Thymus (tissue), 11 donors: ENCODE measurements around the gene TSPYL1. TPM values are rescaled to one million over a fixed set of nuclear protein-coding genes. Genes with fewer than 3 reads are reported as not detected.

Experiments
- DNase-seq, 9 donors: peaks; one replicate each; pipeline ENCODE4 v3.0.0-alpha.2; 2013; ENCODE audit warnings: low spot score in 9 of 9, low read depth in 6 of 9, missing footprints in 1 of 9
- H3K27ac ChIP-seq, 2 donors: one replicate each; pipeline ENCODE4 v1.5.1; 2013; ENCODE audit warnings: control low read depth in 1 of 2, low read depth in 1 of 2, low read length in 1 of 2, mild to moderate bottlenecking in 1 of 2, moderate library complexity in 1 of 2
- H3K27me3 ChIP-seq, 2 donors: one replicate each; pipeline ENCODE4 v1.5.1; 2013; ENCODE audit warnings: low read length in 1 of 2; ENCODE audit not compliant: control insufficient read depth in 2 of 2, insufficient read depth in 1 of 2
- H3K36me3 ChIP-seq, 2 donors: one replicate each; pipeline ENCODE4 v1.5.1; 2013; ENCODE audit warnings: low read length in 1 of 2, mild to moderate bottlenecking in 1 of 2, moderate library complexity in 1 of 2; ENCODE audit not compliant: control insufficient read depth in 2 of 2, insufficient read depth in 2 of 2
- H3K4me1 ChIP-seq, 2 donors: one replicate each; pipeline ENCODE4 v1.5.1; 2013; ENCODE audit warnings: low read length in 2 of 2; ENCODE audit not compliant: control insufficient read depth in 2 of 2, insufficient read depth in 2 of 2
- H3K4me3 ChIP-seq, 2 donors: one replicate each; pipeline ENCODE4 v1.5.1; 2013; ENCODE audit warnings: low read length in 2 of 2, control low read depth in 1 of 2, mild to moderate bottlenecking in 1 of 2
- H3K9me3 ChIP-seq, 2 donors: one replicate each; pipeline ENCODE4 v1.5.1; 2013; ENCODE audit warnings: low read length in 1 of 2, mild to moderate bottlenecking in 1 of 2; ENCODE audit not compliant: control insufficient read depth in 2 of 2, insufficient read depth in 1 of 2
- WGBS: extraction: QIAGEN DNeasy Blood & Tissue Kit; methylation state at CpG from one replicate; pipeline ENCODE4 v1.1.7; 2013; 5-methylcytosine and 5-hydroxymethylcytosine counted together
- polyA plus RNA-seq: library from polyadenylated mRNA; stranded (reverse); fragments of 200-250 nt; gene quantifications from one replicate; pipeline ENCODE4 v1.2.3, GENCODE V29; 2013
- total RNA-seq: library from RNA; stranded (reverse); fragments of 120-200 nt; gene quantifications from one replicate; pipeline ENCODE4 v1.2.4, GENCODE V29; 2013
- donor health status: healthy.

TSPYL1 gene
- total and polyA plus RNA-seq, 2 donors: 42.9 to 48.7 TPM

DNA sequence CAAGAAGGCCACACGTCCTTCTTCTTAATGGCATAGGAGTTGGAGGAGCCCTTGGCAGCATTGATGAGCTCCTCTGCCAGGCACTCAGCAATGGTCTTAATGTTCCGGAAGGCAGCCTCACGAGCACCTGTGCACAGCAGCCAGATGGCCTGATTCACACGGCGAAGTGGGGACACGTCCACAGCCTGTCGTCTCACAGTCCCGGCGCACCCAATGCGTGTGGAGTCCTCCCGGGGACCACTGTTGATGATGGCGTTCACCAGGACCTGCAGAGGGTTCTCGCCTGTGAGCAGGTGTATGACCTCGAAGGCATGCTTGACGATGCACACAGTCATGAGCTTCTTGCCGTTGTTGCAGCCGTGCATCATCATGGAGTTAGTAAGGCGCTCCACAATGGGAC lies 21.2 kb downstream of the TSPYL1 start:
- Histone ChIP-seq H3K4me3 (no peak overlapping the region), H3K27ac (no peak overlapping the region), H3K9me3 (no peaks in the 10 kb centered on the region), H3K27me3 (no peaks in the 10 kb centered on the region), H3K4me1 (peaks cover 0 to 2% of the 10 kb centered on the region in 2 donors), H3K36me3 (peaks cover 0 to 5% of the 10 kb centered on the region in 2 donors)
- no peak for DNase-seq
- 98% methylated on average over 18 of the region's 18 CpGs for WGBS

DNA sequence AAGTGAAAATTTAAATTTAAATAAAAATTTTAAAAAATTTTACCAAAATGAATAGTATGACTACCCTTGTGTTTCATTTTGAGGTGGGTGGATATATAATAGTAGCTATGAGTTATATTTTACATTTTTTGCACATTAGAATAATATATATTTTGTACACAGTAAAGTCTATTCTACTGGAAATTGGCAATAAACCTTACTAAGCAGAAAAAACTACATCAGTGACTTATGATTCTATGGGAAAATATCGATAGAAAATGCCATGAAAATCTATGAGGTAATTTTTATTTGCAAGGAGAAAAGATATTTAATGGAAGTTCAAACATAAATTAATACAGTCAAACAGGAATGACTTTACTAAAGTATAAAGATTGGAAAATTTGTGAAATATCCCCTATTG lies 23.0 kb downstream of the TSPYL1 start:
- H3K27me3 ChIP-seq: no peaks in the 10 kb centered on the region
- no peak for DNase-seq
- peaks cover 14 to 18% of the 10 kb centered on the region in 2 donors for H3K4me1 ChIP-seq
- no peak overlapping the region for H3K4me3 ChIP-seq
- no peak overlapping the region for H3K27ac ChIP-seq
- WGBS: 99% methylated on average over 1 of the region's 1 CpG
- H3K9me3 ChIP-seq: peaks cover 0 to 5% of the 10 kb centered on the region in 2 donors
- H3K36me3 ChIP-seq: peaks cover 0 to 5% of the 10 kb centered on the region in 2 donors

DNA sequence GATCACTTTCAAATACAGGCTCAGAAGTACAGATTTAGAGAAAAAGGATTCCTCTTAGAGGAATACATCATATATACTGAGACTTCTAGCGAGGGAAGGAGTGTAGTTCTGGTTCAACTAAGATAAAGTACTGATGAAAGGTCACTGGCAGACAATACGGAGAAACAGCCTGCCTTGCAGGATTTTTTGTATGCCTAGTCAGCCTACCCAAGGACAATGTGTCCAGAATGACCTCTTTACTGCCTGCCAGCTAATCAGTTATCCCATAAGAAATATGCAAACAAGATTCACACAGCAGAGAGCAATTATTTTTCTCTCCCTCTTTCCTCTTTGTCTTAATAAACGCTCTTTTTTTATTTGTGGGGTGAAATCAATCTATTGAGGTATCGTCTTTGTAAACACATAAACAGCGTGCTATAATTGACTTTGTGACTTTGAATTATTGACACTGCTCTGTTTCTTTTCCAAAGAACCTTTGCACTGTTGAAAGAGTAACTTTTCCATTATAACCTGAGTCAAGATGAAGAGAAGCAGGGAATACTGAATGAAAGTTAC lies 24.4 kb downstream of the TSPYL1 start:
- DNase-seq: peak in 1 of 9 donors; percentile 13
- Histone ChIP-seq H3K27me3 (no peaks in the 10 kb centered on the region), H3K9me3 (peaks cover 0 to 5% of the 10 kb centered on the region in 2 donors), H3K27ac (no peak overlapping the region), H3K4me3 (no peak overlapping the region), H3K4me1 (peaks cover 26 to 30% of the 10 kb centered on the region in 2 donors), H3K36me3 (peaks cover 0 to 5% of the 10 kb centered on the region in 2 donors)
- 91% methylated on average over 5 of the region's 5 CpGs for WGBS

DNA sequence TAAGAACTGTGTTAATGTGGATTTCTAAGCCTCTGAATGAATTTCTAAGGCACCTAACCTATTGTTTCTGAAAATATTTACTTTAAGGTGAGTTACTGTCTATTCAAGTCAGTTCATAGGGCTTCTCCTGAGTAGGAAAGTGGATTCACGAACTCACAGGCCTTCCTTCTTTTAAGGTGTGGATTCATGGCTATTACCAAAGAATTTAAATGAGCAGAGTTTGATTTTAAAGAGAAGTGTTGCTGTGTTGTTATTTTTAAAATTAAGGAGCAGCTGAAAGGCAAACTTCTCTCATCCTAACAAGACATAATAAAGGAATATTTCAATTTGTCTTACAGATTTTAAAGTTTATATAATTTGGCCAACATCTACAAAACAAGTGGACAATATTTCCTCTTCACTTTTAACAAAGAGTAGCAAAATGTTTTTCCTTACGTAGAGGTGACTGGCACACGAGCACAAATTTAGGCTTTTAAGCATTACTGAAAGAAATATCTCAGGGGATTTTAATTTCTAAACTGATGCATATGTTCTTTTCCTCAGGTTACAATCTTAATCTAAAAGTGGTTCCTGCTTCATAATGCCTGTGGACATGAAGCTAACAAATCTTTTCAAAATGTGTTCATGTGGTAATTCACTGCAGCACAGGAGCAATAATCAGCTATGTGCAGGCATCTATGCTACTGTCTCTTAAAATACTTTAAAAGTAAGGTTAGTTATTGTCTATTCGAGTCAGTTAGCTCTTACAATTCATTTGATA lies 25.3 kb downstream of the TSPYL1 start:
- Histone ChIP-seq H3K4me3 (peak overlapping the region; percentile 80 to 99), H3K4me1 (peaks cover 26 to 30% of the 10 kb centered on the region in 2 donors), H3K9me3 (peaks cover 0 to 5% of the 10 kb centered on the region in 2 donors), H3K36me3 (peaks cover 0 to 5% of the 10 kb centered on the region in 2 donors), H3K27me3 (no peaks in the 10 kb centered on the region), H3K27ac (peak overlapping the region; percentile 57 to 88)
- no peak for DNase-seq
- 20% methylated on average over 4 of the region's 4 CpGs for WGBS

DNA sequence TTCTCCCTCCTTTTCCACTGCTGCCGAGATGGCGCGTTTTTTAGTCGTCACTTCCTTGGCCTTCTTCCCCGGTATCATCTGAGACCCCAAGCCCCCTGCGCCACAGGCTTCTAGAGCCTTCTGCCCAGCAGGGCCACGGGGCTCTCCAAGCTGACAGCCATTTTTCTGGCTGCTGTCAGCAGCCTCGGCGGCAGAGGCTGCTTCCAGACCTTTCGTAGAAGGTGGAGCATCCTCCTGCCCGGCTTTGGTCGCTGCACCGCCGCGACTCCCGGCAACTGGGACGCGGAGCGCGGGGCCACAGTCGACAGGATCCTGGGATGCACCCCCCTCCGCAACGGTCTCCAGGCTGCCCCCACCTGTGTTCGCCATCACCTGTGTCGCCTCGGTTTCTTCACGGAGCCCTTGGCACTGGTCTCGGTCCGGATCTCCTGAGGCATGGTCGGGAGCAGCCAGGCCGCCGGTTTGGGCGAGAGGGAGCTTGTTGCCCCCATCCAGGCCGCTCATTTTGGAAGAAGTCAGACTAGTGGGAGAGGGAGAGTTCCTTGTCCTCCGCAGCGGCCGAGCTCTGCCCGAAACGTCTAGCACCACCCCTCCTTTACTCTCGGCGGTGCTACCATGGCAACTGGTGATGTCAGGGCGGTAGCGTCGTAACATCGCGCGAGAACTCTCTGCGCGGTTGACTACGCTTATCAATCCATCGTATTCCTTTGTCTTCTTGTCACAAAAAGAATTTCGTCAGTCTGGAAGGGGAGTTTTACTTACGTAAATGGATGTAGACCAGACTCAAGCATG lies 26.0 kb downstream of the TSPYL1 start, which contains the start of gene TSPYL4:
TSS of gene TSPYL4 (minus strand) at position 571 of the 792 bp plus-strand sequence. CDS start at position 504, 67 bp downstream.
- peak within 1 kb of the TSS; percentile 80 to 99 for H3K4me3 ChIP-seq
- WGBS: under 1% methylated on average over 53 of the region's 53 CpGs
- peaks cover 26 to 30% of the 10 kb centered on the region in 2 donors for H3K4me1 ChIP-seq
- peak; percentile 88 to 97 (median 94) for DNase-seq
- H3K27ac ChIP-seq: peak within 1 kb of the TSS; percentile 78 to 88
- H3K27me3 ChIP-seq: no peaks in the 10 kb centered on the region
- H3K36me3 ChIP-seq: peaks cover 0 to 2% of the 10 kb centered on the region in 2 donors
- H3K9me3 ChIP-seq: peaks cover 0 to 5% of the 10 kb centered on the region in 2 donors

DNA sequence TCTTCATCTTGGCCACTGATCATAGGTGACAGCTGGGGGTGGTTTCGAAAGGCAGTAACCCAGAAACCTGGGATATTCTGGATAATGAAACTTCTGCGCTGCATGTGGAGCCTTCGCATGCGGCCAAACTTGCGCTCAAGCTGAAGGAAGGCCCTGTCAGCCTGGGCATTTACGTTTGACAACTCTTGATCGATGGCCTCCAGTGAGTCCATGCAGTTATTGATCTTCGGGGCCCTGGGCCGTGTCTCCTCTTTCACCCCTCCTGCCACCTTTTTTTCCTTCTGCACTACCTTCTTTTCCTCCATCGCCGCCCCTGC lies 26.6 kb downstream of the TSPYL1 start:
- Histone ChIP-seq H3K4me3 (peak overlapping the region; percentile 80 to 99), H3K36me3 (no peaks in the 10 kb centered on the region), H3K27ac (peak overlapping the region in 1 of 2 donors; percentile 88), H3K27me3 (no peaks in the 10 kb centered on the region), H3K9me3 (peaks cover 0 to 5% of the 10 kb centered on the region in 2 donors), H3K4me1 (peaks cover 26 to 30% of the 10 kb centered on the region in 2 donors)
- 51% methylated on average over 11 of the region's 11 CpGs for WGBS
- DNase-seq: no peak

DNA sequence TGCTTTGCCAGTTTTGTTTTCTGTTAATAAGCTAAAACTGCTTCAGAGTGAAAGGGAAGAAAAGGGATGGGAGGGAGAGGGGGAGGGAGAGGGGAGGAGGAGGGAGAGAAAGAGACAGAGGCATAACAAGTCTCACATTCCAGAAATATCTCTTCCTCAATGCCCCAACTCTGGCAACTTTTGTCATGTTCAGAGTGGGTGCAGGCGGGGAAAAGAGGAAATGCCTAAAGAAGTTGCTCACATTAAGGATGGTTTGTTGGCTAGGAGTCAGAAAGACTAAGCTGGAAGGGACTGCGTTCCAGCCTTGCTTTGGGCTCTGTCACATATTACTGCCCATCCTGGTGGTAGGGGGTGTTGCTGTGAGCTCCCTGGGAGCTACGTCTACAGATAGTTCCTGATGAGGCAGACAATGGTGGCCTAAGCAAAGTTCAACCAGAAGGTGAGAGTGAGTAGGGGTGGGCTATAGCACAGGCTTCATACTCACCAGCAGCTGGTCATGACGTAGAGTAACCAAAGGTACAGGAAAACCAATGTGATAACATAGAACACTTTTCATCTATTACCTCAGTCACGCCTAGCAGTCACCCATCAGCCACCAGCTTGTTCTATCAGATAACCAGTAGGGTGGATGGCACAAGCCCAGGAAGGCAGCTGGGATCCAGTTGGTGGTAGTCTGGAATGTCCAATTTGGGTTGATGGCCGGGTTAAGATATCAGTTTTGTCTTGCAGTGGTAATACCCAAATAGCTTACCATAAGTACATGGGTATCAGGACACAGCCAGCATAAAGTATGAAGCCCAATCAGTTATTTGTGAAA lies 28.0 kb downstream of the TSPYL1 start:
- H3K4me3 ChIP-seq: no peak overlapping the region
- peaks cover 0 to 5% of the 10 kb centered on the region in 2 donors for H3K9me3 ChIP-seq
- no peak overlapping the region for H3K27ac ChIP-seq
- H3K4me1 ChIP-seq: peaks cover 26 to 30% of the 10 kb centered on the region in 2 donors
- no peaks in the 10 kb centered on the region for H3K27me3 ChIP-seq
- no peaks in the 10 kb centered on the region for H3K36me3 ChIP-seq
- 95% methylated on average over 6 of the region's 6 CpGs for WGBS
- no peak for DNase-seq

DNA sequence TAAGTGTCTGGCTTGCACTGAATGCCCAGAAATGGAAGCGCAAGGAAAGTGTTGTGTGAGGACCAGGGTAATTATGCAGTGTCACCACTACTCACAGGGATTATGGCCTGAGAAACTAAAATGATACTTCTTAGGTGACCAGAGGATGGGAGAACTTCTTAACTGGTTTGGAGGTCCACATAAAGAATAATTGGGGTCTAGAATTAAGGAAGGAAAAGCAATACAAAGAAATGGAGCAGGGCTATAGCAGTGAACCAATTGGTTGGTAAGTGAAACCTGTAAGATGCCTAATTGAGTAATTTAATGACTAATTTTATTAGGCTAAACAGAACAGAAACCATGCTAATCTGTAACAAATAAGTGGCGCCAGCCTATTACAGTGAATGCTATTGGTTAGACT lies 31.2 kb downstream of the TSPYL1 start:
- Histone ChIP-seq H3K9me3 (peaks cover 0 to 5% of the 10 kb centered on the region in 2 donors), H3K27me3 (no peaks in the 10 kb centered on the region), H3K4me1 (peaks cover 26 to 28% of the 10 kb centered on the region in 2 donors), H3K27ac (no peak overlapping the region), H3K4me3 (no peak overlapping the region), H3K36me3 (no peaks in the 10 kb centered on the region)
- DNase-seq: no peak
- WGBS: 97% methylated on average over 2 of the region's 2 CpGs
